GM23248 (cell line): ENCODE results near the gene ABCB1.

Experiments used
- EZH2 ChIP-seq: fragments of 200-600 bp; sonication (generic); IDR thresholded peaks from 2 replicates; pipeline ENCODE4 v1.6.1; 2018; ENCODE audit warnings: antibody characterized with exemption, mild to moderate bottlenecking; ENCODE audit not compliant: insufficient read depth, poor library complexity, severe bottlenecking
- EZH2phosphoT487 ChIP-seq: fragments of 200-600 bp; sonication (generic); IDR thresholded peaks from 2 replicates; pipeline ENCODE4 v1.6.1; 2018; ENCODE audit warnings: antibody characterized with exemption, moderate library complexity, mild to moderate bottlenecking, low read depth; ENCODE audit not compliant: insufficient read depth

GRCh38 chr7:87604264-87604663, 3.6 kb upstream of the ABCB1 start:
- no peak for TF ChIP-seq EZH2phosphoT487
- TF ChIP-seq EZH2: no peak
